A673 (cell line): ENCODE data around the gene BCO1.

ENCODE experiments used
- EZH2 ChIP-seq: fragments of 200-600 bp; sonication (generic); IDR thresholded peaks from 2 replicates; pipeline ENCODE4 v1.6.1; 2017; ENCODE audit warnings: borderline replicate concordance, low read depth, mild to moderate bottlenecking, mixed read lengths, antibody characterized with exemption, low read length; ENCODE audit not compliant: poor library complexity, severe bottlenecking
- TF ChIP-seq, protein P1 (sequence below): fragments of 300-800, 200-600 bp; sonication (generic); conservative IDR thresholded peaks from 2 replicates; pipeline ENCODE4 v1.5.1; 2017; ENCODE audit warnings: low read depth, mild to moderate bottlenecking, antibody characterized with exemption, low read length, moderate library complexity, mixed read lengths

GRCh38 chr16:81263470-81264220 lies 25.2 kb downstream of the BCO1 start:
- TF ChIP-seq, protein P1, sequence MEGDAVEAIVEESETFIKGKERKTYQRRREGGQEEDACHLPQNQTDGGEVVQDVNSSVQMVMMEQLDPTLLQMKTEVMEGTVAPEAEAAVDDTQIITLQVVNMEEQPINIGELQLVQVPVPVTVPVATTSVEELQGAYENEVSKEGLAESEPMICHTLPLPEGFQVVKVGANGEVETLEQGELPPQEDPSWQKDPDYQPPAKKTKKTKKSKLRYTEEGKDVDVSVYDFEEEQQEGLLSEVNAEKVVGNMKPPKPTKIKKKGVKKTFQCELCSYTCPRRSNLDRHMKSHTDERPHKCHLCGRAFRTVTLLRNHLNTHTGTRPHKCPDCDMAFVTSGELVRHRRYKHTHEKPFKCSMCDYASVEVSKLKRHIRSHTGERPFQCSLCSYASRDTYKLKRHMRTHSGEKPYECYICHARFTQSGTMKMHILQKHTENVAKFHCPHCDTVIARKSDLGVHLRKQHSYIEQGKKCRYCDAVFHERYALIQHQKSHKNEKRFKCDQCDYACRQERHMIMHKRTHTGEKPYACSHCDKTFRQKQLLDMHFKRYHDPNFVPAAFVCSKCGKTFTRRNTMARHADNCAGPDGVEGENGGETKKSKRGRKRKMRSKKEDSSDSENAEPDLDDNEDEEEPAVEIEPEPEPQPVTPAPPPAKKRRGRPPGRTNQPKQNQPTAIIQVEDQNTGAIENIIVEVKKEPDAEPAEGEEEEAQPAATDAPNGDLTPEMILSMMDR: no peak; the same call in 1 of the 2 replicates
- no peak for TF ChIP-seq EZH2
